Measurements from ENCODE around the gene MYO15B. TPM values are rescaled to one million over a fixed set of nuclear protein-coding genes. Genes with fewer than 3 reads are reported as not detected.

MYO15B gene
- total RNA-seq, 1 experiment from 2014 or later: 26.5 TPM

DNA sequence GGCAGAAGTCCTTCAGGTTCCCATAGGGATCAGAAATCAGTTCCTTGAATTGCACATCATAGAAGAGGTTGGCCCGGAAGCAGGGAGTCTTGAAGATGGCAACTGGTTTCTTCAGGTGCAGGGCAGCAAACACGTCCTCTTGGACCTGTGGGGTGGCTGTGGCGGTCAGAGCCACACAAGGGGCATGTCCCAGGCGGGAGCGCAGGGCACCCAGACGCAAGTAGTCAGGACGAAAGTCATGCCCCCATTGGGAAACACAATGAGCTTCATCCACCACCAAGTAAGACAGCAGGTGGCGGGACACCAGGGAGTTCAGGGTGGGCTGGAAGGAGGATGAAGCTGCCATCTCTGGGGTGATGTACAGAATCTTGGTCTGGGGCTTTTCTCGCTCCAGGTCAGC lies 74.9 kb downstream of the MYO15B start:
- Histone ChIP-seq H3K27ac (ENCODE audit: low read length) (no peak overlapping the region), H3K27me3 (ENCODE audit: control insufficient read depth, insufficient read depth, low read length) (no peaks in the 10 kb centered on the region), H3K4me3 (ENCODE audit: low read depth in 2 of 2, low read length in 2 of 2) (no peak overlapping the region), H3K36me3 (ENCODE audit: control insufficient read depth, insufficient read depth, low read length) (peaks cover 5% of the 10 kb centered on the region), H3K4me1 (ENCODE audit: control insufficient read depth, insufficient read depth, low read length) (peaks cover 15% of the 10 kb centered on the region), H3K9me3 (ENCODE audit: control insufficient read depth, insufficient read depth, low read depth, low read length) (no peaks in the 10 kb centered on the region)
- BruUV-seq (replicated peaks): no TSS peak
- DNase-seq (ENCODE audit: low read depth, low spot score) (no peak), ATAC-seq (no peak)
- TF ChIP-seq POLR2AphosphoS5 (IDR thresholded peaks at IDR 0.05; ENCODE audit: low read depth, low read length) (no peak), CTCF (IDR thresholded peaks at IDR 0.05) (no peak)
- intact Hi-C loops (cut with micrococcal nuclease; ENCODE audit: unreplicated experiment): no loop called here
- ChIA-PET POLR2A (interaction anchor here (0.6 kb wide), 1 partner anchor 10 kb away, joined by 3 read pairs; no protein-coding TSS in a partner anchor), CTCF (interaction anchor here (0.6 to 1.1 kb wide), 2 partner anchors 28 to 85 kb away, joined by 3 to 5 read pairs; no protein-coding TSS in a partner anchor)
- in situ Hi-C loops (cut with HindIII; ENCODE audit: low pct_unique_long_range_greater_than_20kb, low sequenced_read_pairs): no loop called here

GRCh38 chr17:75664099-75664549 lies 76.5 kb downstream of the MYO15B start:
- intact Hi-C loops (cut with micrococcal nuclease; ENCODE audit: unreplicated experiment): no loop called here
- BruUV-seq (replicated peaks): no TSS peak
- H3K4me3 ChIP-seq (ENCODE audit: low read depth in 2 of 2, low read length in 2 of 2): no peak overlapping the region
- in situ Hi-C loops (cut with HindIII; ENCODE audit: low pct_unique_long_range_greater_than_20kb, low sequenced_read_pairs): no loop called here
- no peak overlapping the region for H3K27ac ChIP-seq (ENCODE audit: low read length)
- H3K36me3 ChIP-seq (ENCODE audit: control insufficient read depth, insufficient read depth, low read length): peaks cover 20% of the 10 kb centered on the region
- H3K27me3 ChIP-seq (ENCODE audit: control insufficient read depth, insufficient read depth, low read length): no peaks in the 10 kb centered on the region
- no peak for DNase-seq (ENCODE audit: low read depth, low spot score)
- H3K4me1 ChIP-seq (ENCODE audit: control insufficient read depth, insufficient read depth, low read length): peaks cover 22% of the 10 kb centered on the region
- ATAC-seq: no peak
- H3K9me3 ChIP-seq (ENCODE audit: control insufficient read depth, insufficient read depth, low read depth, low read length): no peaks in the 10 kb centered on the region
- CTCF ChIA-PET: no interaction called here
- TF ChIP-seq, protein P1, sequence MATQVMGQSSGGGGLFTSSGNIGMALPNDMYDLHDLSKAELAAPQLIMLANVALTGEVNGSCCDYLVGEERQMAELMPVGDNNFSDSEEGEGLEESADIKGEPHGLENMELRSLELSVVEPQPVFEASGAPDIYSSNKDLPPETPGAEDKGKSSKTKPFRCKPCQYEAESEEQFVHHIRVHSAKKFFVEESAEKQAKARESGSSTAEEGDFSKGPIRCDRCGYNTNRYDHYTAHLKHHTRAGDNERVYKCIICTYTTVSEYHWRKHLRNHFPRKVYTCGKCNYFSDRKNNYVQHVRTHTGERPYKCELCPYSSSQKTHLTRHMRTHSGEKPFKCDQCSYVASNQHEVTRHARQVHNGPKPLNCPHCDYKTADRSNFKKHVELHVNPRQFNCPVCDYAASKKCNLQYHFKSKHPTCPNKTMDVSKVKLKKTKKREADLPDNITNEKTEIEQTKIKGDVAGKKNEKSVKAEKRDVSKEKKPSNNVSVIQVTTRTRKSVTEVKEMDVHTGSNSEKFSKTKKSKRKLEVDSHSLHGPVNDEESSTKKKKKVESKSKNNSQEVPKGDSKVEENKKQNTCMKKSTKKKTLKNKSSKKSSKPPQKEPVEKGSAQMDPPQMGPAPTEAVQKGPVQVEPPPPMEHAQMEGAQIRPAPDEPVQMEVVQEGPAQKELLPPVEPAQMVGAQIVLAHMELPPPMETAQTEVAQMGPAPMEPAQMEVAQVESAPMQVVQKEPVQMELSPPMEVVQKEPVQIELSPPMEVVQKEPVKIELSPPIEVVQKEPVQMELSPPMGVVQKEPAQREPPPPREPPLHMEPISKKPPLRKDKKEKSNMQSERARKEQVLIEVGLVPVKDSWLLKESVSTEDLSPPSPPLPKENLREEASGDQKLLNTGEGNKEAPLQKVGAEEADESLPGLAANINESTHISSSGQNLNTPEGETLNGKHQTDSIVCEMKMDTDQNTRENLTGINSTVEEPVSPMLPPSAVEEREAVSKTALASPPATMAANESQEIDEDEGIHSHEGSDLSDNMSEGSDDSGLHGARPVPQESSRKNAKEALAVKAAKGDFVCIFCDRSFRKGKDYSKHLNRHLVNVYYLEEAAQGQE (IDR thresholded peaks at IDR 0.05; ENCODE audit: insufficient read depth in 1 of 2, low read depth in 2 of 2, low read length in 1 of 2): no peak
- no peak for TF ChIP-seq POLR2AphosphoS5 (IDR thresholded peaks at IDR 0.05; ENCODE audit: low read depth, low read length)
- no peak for TF ChIP-seq CTCF (IDR thresholded peaks at IDR 0.05)
- no peak for TF ChIP-seq TCF7L2 (IDR thresholded peaks at IDR 0.05; ENCODE audit: low read depth, low read length)
- no peak for TF ChIP-seq SIN3A (IDR thresholded peaks at IDR 0.05; ENCODE audit: borderline replicate concordance, insufficient read depth, low read depth, low read length)
- POLR2A ChIA-PET: interaction anchor here (0.7 kb wide), 2 partner anchors 68 to 104 kb away, joined by 10 to 11 read pairs; no protein-coding TSS in a partner anchor

Data from Panc1 (cell line).